Esophagus squamous epithelium (tissue), 5 donors: ENCODE results near the gene DIPK1B. TPM values are rescaled to one million over a fixed set of nuclear protein-coding genes. Genes with fewer than 3 reads are reported as not detected.

Experiments used
- DNase-seq: peaks from one replicate; lab custom pipeline; 2025; lab: John Stamatoyannopoulos, UW
- H3K27ac ChIP-seq, 4 donors: fragments of 200-600 bp; sonication (generic); one replicate each; pipeline ENCODE4 v1.5.1; 2016 to 2019; ENCODE audit warnings: mild to moderate bottlenecking in 1 of 4
- H3K27me3 ChIP-seq, 4 donors: fragments of 200-600 bp; sonication (generic); 1 replicate in 3 of 4; 2 replicates in 1 of 4; pipeline versions ENCODE4 v1.5.1 to v1.6.0; 2017 to 2021; ENCODE audit warnings: antibody characterized with exemption in 1 of 4
- H3K36me3 ChIP-seq, 3 donors: fragments of 200-600 bp; sonication (generic); one replicate each; pipeline ENCODE4 v1.5.1; 2016 to 2019
- H3K4me1 ChIP-seq, 3 donors: fragments of 200-600 bp; sonication (generic); one replicate each; pipeline ENCODE4 v1.5.1; 2017 to 2019
- H3K4me3 ChIP-seq, 4 donors: fragments of 200-600 bp; sonication (generic); 1 replicate in 3 of 4; 2 replicates in 1 of 4; pipeline ENCODE4 v1.5.1; 2016 to 2019; ENCODE audit warnings: mild to moderate bottlenecking in 2 of 4, moderate library complexity in 1 of 4
- H3K9me3 ChIP-seq, 3 donors: fragments of 200-600 bp; sonication (generic); one replicate each; pipeline ENCODE4 v1.5.1; 2016 to 2019
- POLR2A ChIP-seq, 4 donors: fragments of 450-650 bp; IDR thresholded peaks; one replicate each; pipeline ENCODE4 v1.6.1; 2017; ENCODE audit warnings: antibody characterized with exemption in 4 of 4, mild to moderate bottlenecking in 4 of 4, moderate library complexity in 3 of 4
- WGBS, 2 donors: methylation state at CpG; one replicate each; pipeline ENCODE4 v1.1.5; 2018; 5-methylcytosine and 5-hydroxymethylcytosine counted together
- intact Hi-C: fragments of 100-400 bp; cut with DNase I; formaldehyde crosslinking; loops from one replicate; pipeline ENCODE4 v1.15.0; 2022
- total RNA-seq, 4 donors: library from RNA; depleted of rRNA; stranded (reverse); fragments of >200 nt; gene quantifications; one replicate each; pipeline ENCODE4 v1.1.0, GENCODE V29; 2016
- TF ChIP-seq, protein P1 (sequence below), 6 experiments: fragments of 450-650 bp in 4 of 6; fragments of 200-600 bp in 2 of 6; sonication (generic) in 2 of 6; IDR thresholded peaks; one replicate each; pipeline ENCODE4 v1.5.1; 2016 to 2019; ENCODE audit warnings: antibody characterized with exemption in 6 of 6, mild to moderate bottlenecking in 4 of 6, moderate library complexity in 4 of 6
- donor health status: DM: yes; HTN: yes; CAD: no.

The DIPK1B gene
- total RNA-seq, 4 donors from 2014 or later: 0.48 to 6.3 (median 1.1) TPM

DNA sequence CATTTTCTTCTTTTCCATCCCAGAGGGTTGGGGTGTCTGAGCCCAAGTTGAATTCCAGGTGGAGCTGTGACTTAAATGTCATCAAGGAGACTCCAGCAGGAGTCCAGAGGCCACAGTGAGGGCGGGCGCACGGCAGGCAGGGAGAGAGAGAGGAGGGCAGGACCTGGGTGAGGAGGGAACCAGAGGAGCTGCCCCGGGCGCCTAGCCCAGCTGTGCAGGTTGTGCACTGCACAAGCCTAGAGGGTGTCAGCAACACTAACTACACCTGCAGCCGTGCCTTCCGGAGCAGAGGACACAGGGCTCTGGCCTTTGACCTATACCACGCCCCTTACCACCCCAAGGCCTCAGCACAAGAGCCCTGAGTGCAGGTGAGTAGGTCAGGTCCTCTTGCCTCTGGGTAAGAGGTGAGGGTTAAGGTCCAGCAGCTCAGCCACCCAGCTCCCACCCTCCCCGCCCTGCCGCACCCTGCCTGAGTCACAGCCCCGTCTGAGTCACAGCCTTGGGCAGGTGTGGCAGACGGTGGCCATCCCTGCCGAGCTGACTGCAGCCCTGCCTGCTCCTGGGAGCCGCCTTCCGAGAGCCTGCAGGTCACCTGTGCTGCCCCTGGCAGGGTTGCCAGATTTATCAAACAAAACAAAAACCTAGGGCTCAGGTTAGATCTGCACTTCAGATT lies 18.7 kb upstream of the DIPK1B start:
- peaks cover 0 to 26% (median 0%) of the 10 kb centered on the region in 4 donors for H3K27me3 ChIP-seq
- TF ChIP-seq, protein P1, sequence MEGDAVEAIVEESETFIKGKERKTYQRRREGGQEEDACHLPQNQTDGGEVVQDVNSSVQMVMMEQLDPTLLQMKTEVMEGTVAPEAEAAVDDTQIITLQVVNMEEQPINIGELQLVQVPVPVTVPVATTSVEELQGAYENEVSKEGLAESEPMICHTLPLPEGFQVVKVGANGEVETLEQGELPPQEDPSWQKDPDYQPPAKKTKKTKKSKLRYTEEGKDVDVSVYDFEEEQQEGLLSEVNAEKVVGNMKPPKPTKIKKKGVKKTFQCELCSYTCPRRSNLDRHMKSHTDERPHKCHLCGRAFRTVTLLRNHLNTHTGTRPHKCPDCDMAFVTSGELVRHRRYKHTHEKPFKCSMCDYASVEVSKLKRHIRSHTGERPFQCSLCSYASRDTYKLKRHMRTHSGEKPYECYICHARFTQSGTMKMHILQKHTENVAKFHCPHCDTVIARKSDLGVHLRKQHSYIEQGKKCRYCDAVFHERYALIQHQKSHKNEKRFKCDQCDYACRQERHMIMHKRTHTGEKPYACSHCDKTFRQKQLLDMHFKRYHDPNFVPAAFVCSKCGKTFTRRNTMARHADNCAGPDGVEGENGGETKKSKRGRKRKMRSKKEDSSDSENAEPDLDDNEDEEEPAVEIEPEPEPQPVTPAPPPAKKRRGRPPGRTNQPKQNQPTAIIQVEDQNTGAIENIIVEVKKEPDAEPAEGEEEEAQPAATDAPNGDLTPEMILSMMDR (IDR thresholded peaks at IDR 0.05): peak in 1 of 6 experiments; percentile 6
- TF ChIP-seq POLR2A (IDR thresholded peaks at IDR 0.05): no peak
- intact Hi-C loops: no loop called here
- peak overlapping the region; percentile 72 to 89 (median 76) for H3K27ac ChIP-seq
- H3K4me3 ChIP-seq: peak overlapping the region in 1 of 4 donors; percentile 26
- peaks cover 25 to 84% (median 33%) of the 10 kb centered on the region in 3 donors for H3K4me1 ChIP-seq
- DNase-seq: no peak
- 19 to 76% methylated on average over 3 to 6 of the region's 15 CpGs for WGBS, 2 donors
- no peaks in the 10 kb centered on the region for H3K9me3 ChIP-seq
- no peaks in the 10 kb centered on the region for H3K36me3 ChIP-seq

DNA sequence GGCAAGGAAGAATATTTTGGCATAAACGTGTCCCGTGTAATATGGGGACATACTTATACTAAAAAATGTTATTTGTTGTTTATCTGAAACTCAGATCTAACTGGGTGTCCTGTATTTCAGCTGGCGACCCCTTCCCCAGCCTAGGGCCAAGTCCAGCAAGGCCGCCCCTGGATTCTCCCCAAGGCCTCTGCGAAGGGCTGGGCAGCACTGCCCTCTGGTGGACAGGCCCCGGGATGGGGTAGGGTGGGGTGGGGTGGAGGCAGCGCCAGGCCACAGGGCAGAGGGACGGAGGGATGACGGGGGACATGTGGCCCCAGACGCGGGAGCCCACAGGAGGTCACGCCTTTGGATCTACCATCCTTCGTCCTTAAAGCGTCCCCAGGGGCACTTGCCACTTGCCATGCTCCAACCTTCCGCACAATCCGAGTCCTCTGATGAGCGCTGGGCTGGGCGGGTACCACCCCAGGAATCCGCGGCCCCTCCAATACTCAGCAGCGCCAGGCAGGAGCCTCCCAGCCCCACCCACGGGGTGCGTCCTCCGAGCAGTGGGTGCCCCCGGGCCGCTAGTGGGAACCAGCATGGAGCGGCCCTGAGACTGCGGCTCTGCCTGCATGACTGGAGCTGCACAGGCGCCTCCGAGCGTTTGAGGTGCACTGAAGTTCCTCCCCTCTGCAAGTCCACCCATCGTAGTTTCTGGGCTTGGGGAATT lies 18.1 kb upstream of the DIPK1B start:
- no peaks in the 10 kb centered on the region for H3K36me3 ChIP-seq
- peaks cover 0 to 31% (median 0%) of the 10 kb centered on the region in 4 donors for H3K27me3 ChIP-seq
- 18 to 44% methylated on average over 6 to 15 of the region's 32 CpGs for WGBS, 2 donors
- H3K4me1 ChIP-seq: peaks cover 25 to 77% (median 33%) of the 10 kb centered on the region in 3 donors
- peak overlapping the region in 2 of 4 donors; percentile 7 to 26 for H3K4me3 ChIP-seq
- intact Hi-C loops: no loop called here
- DNase-seq: no peak
- no peak for TF ChIP-seq POLR2A (IDR thresholded peaks at IDR 0.05)
- TF ChIP-seq, protein P1 (IDR thresholded peaks at IDR 0.05): peak in 5 of 6 experiments; percentile 68 to 82 (median 72)
- no peaks in the 10 kb centered on the region for H3K9me3 ChIP-seq
- H3K27ac ChIP-seq: peak overlapping the region; percentile 72 to 89 (median 76)

DNA sequence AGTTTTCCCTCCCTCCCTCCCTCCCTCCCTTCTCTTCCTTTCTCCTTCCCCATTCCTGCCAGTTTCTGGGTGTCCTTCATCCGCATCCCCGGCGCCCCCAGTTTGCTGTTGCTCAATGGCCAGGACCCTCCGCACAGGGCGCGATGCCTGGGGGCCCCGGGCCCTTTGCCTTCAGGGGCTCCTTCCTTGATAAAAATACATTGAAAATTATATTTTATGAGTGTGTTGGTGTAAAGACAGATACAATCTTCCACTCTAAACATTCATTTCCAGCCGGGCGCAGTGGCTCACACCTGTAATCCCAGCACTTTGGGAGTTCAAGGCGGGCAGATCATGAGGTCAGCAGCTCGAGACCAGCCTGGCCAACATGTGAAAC lies 17.5 kb upstream of the DIPK1B start:
- intact Hi-C loops: no loop called here
- H3K4me3 ChIP-seq: no peak overlapping the region
- no peak for DNase-seq
- TF ChIP-seq, protein P1 (IDR thresholded peaks at IDR 0.05): no peak
- TF ChIP-seq POLR2A (IDR thresholded peaks at IDR 0.05): no peak
- peaks cover 0 to 37% (median 0%) of the 10 kb centered on the region in 4 donors for H3K27me3 ChIP-seq
- H3K9me3 ChIP-seq: no peaks in the 10 kb centered on the region
- WGBS, 2 donors: 88 to 90% methylated on average over 8 to 10 of the region's 11 CpGs
- no peaks in the 10 kb centered on the region for H3K36me3 ChIP-seq
- peaks cover 25 to 72% (median 33%) of the 10 kb centered on the region in 3 donors for H3K4me1 ChIP-seq
- peak overlapping the region; percentile 72 to 89 (median 76) for H3K27ac ChIP-seq

DNA sequence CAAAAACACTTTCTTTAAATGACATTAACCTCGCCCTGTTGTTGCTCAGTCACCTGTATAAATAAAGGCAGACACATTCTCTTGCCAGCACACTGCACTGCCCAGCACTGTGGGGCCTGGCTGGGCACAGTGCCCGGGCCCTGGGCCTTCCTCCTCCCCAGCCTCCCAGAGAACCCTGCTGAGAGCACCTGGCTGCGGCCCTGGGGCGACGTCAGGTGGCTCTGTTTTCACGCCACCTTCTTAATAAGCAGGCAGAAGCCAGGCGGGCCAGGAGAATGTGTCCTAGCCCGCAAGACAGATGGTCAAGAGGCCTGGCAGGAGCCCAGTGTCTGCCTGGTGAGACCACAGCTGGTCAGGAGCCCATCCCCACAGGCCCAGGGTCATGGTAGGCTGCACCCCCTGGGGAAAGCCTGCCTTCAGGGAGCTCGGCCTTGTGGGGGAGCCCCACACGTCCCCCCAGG lies 16.9 kb upstream of the DIPK1B start:
- Histone ChIP-seq H3K4me3 (no peak overlapping the region), H3K27me3 (peaks cover 0 to 43% (median 1%) of the 10 kb centered on the region in 4 donors), H3K9me3 (no peaks in the 10 kb centered on the region), H3K36me3 (no peaks in the 10 kb centered on the region), H3K27ac (peak overlapping the region in 3 of 4 donors; percentile 21 to 89 (median 78)), H3K4me1 (peaks cover 25 to 66% (median 28%) of the 10 kb centered on the region in 3 donors)
- no peak for TF ChIP-seq POLR2A (IDR thresholded peaks at IDR 0.05)
- TF ChIP-seq, protein P1 (IDR thresholded peaks at IDR 0.05): no peak
- no peak for DNase-seq
- 53% methylated on average over 7 of the region's 10 CpGs; no CpG with 5 or more reads in 1 of the 2 donors for WGBS, 2 donors
- intact Hi-C loops: no loop called here
